Osteocyte (in vitro differentiated cells): ENCODE measurements around the gene RHOU. TPM values are rescaled to one million over a fixed set of nuclear protein-coding genes. Genes with fewer than 3 reads are reported as not detected.

Source experiments
- DNase-seq: peaks from one replicate; pipeline ENCODE4 v3.0.0; 2021; ENCODE audit warnings: mixed read lengths; ENCODE audit not compliant: unreplicated experiment; ENCODE audit errors: extremely low spot score
- H3K27ac Mint-ChIP-seq: one replicate; pipeline ENCODE4 v1.8.0; 2021; ENCODE audit warnings: mild to moderate bottlenecking, mixed read lengths; ENCODE audit not compliant: unreplicated experiment
- H3K27me3 Mint-ChIP-seq: one replicate; pipeline ENCODE4 v1.8.0; 2021; ENCODE audit warnings: mixed read lengths; ENCODE audit not compliant: unreplicated experiment
- H3K36me3 Mint-ChIP-seq: one replicate; pipeline ENCODE4 v1.8.0; 2021; ENCODE audit warnings: mixed read lengths; ENCODE audit not compliant: unreplicated experiment
- H3K4me1 Mint-ChIP-seq: one replicate; pipeline ENCODE4 v1.8.0; 2021; ENCODE audit warnings: mixed read lengths; ENCODE audit not compliant: unreplicated experiment
- H3K4me3 Mint-ChIP-seq: one replicate; pipeline ENCODE4 v1.8.0; 2021; ENCODE audit warnings: mild to moderate bottlenecking, moderate library complexity, mixed read lengths; ENCODE audit not compliant: unreplicated experiment
- H3K9me3 Mint-ChIP-seq: one replicate; pipeline ENCODE4 v1.8.0; 2021; ENCODE audit warnings: mixed read lengths; ENCODE audit not compliant: unreplicated experiment
- total RNA-seq: library from RNA; stranded (reverse); gene quantifications from 2 replicates; pipeline ENCODE4 v1.2.1, GENCODE V29; 2021
- TF ChIP-seq, protein P1 (sequence below): fragments of 200-600 bp; sonication (generic); IDR thresholded peaks from 2 replicates; pipeline ENCODE4 v1.5.0; 2021; ENCODE audit warnings: antibody characterized with exemption, mild to moderate bottlenecking, moderate library complexity

RHOU gene
- total RNA-seq, 1 donor from 2014 or later = 2.3 TPM

DNA sequence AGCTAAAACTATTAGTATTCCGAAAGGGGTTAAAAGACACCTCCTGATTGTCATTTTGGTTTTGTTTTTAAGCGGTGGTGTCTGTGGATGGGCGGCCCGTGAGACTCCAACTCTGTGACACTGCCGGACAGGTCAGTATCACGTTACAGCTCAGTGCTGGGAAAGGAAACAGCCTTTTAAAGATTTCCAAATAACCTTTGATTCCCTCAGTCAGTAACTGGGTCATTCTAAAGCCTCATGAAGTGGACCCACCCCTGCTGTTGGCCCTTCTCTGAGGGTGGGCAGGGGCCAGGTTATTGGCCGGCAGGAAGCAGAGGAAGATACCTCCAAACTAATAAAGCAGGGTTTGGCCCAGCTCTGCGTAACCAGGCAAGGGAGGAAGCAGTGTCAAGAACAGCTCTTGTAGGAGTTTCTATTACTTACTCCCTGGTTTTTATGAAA is 2.3 kb downstream of the RHOU start:
- Mint-ChIP-seq H3K4me3 (no peak overlapping the region), H3K36me3 (no peaks in the 10 kb centered on the region), H3K4me1 (peaks cover 21% of the 10 kb centered on the region), H3K27ac (no peak overlapping the region), H3K9me3 (no peaks in the 10 kb centered on the region), H3K27me3 (peaks cover 2% of the 10 kb centered on the region)
- TF ChIP-seq, protein P1, sequence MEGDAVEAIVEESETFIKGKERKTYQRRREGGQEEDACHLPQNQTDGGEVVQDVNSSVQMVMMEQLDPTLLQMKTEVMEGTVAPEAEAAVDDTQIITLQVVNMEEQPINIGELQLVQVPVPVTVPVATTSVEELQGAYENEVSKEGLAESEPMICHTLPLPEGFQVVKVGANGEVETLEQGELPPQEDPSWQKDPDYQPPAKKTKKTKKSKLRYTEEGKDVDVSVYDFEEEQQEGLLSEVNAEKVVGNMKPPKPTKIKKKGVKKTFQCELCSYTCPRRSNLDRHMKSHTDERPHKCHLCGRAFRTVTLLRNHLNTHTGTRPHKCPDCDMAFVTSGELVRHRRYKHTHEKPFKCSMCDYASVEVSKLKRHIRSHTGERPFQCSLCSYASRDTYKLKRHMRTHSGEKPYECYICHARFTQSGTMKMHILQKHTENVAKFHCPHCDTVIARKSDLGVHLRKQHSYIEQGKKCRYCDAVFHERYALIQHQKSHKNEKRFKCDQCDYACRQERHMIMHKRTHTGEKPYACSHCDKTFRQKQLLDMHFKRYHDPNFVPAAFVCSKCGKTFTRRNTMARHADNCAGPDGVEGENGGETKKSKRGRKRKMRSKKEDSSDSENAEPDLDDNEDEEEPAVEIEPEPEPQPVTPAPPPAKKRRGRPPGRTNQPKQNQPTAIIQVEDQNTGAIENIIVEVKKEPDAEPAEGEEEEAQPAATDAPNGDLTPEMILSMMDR = no peak
- no peak for DNase-seq

DNA sequence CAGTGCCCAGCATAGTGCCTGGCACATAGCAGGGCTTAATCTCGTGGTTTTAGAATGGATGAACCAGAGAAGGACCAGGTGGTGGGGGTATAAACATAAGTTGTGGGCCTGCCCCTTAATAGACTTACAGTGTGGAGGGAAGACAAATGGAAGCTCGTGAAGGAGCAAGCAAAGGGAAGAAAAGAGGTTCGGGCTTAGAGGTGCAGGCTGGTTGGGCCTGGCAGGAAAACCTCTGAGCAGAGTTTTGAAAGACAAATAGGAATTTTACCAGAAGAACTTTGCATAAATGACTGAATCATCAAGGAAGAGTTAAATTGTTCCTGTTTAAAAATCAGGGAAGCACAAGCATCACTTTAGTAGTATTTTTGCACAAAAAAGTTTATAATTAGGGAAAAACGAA is 4.5 kb downstream of the RHOU start:
- Mint-ChIP-seq H3K27me3 (peaks cover 2% of the 10 kb centered on the region), H3K4me1 (peaks cover 17% of the 10 kb centered on the region), H3K9me3 (no peaks in the 10 kb centered on the region), H3K4me3 (no peak overlapping the region), H3K27ac (no peak overlapping the region), H3K36me3 (peaks cover 11% of the 10 kb centered on the region)
- TF ChIP-seq, protein P1 = no peak
- no peak for DNase-seq

DNA sequence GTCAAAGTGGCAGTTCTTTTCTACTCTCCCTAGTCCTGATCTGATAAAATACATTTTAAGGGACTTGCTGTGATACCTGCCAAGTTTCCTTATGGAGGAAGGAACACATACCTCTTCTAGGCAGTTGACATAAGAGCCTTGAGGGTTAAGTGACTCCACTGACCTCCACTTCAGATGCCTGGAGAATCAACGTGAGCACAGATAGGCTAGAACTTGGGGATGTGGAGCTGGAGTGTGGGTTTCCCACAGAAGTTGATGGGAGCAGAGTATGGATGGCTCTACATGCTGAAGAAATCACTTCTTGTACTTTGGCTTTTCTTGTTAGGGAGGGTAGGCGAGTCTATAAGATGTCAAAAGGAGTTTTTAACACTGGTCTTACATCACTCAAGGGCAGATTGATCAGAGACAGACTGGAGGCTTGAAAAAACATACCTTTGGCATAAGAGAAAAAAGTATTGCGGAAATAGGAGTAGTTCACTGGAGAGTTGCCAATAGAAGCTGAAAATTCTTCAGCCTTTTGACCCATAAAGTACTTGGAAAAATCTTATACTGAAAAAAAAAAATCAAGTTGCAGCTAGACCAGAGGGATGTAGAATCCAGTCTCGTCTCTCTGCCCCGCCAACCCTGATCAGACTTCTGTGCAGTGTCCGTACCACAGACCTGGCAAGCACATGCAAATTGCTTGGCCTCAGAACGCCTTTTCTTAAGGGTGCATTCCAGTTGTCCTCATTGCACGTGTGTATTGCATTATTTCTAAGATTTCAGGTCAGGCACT is 5.5 kb downstream of the RHOU start:
- H3K4me1 Mint-ChIP-seq = peaks cover 17% of the 10 kb centered on the region
- TF ChIP-seq, protein P1 = no peak
- no peak overlapping the region for H3K27ac Mint-ChIP-seq
- no peak for DNase-seq
- H3K27me3 Mint-ChIP-seq = peaks cover 2% of the 10 kb centered on the region
- no peaks in the 10 kb centered on the region for H3K9me3 Mint-ChIP-seq
- H3K36me3 Mint-ChIP-seq = peaks cover 11% of the 10 kb centered on the region
- no peak overlapping the region for H3K4me3 Mint-ChIP-seq

DNA sequence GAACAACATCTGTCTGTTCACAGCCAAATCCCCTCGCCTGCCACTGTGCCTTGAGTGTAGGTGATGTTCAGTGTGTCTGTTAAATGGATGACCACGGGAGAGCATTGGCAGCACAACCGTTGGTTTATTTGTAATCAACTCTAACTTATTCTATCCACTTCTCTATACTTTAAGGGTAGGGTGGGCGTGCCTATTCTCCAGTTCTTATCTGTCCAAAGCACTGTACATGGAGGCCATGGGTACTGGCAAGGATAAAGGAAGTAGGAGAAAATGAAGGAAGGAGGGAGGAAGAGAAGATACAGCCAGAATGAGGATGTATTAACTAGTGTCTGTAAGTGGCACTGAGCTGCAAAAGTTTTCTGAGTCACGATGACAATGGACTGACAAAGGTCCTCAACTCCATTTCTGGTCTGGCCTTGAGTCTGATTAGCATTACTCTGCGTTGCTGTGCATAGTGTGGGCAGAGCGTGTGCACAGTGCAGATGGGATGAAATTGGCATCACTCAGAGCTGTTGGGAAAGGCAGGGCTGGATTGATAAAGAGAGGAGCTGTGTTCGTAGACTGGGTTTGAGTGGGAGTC is 7.1 kb downstream of the RHOU start:
- DNase-seq = no peak
- H3K36me3 Mint-ChIP-seq = peaks cover 11% of the 10 kb centered on the region
- H3K27ac Mint-ChIP-seq = no peak overlapping the region
- peaks cover 10% of the 10 kb centered on the region for H3K4me1 Mint-ChIP-seq
- no peak overlapping the region for H3K4me3 Mint-ChIP-seq
- TF ChIP-seq, protein P1 = no peak
- H3K9me3 Mint-ChIP-seq = no peaks in the 10 kb centered on the region
- H3K27me3 Mint-ChIP-seq = no peaks in the 10 kb centered on the region

DNA sequence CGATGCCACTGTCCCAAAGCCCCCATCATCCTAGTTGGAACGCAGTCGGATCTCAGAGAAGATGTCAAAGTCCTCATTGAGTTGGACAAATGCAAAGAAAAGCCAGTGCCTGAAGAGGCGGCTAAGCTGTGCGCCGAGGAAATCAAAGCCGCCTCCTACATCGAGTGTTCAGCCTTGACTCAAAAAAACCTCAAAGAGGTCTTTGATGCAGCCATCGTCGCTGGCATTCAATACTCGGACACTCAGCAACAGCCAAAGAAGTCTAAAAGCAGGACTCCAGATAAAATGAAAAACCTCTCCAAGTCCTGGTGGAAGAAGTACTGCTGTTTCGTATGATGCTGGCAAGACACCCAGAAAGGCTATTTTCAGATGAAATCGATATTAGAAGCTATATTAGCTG is 8.1 kb downstream of the RHOU start:
- peaks cover 10% of the 10 kb centered on the region for H3K4me1 Mint-ChIP-seq
- peaks cover 11% of the 10 kb centered on the region for H3K36me3 Mint-ChIP-seq
- H3K4me3 Mint-ChIP-seq = no peak overlapping the region
- TF ChIP-seq, protein P1 = no peak
- no peak overlapping the region for H3K27ac Mint-ChIP-seq
- H3K9me3 Mint-ChIP-seq = no peaks in the 10 kb centered on the region
- H3K27me3 Mint-ChIP-seq = peaks cover 4% of the 10 kb centered on the region
- DNase-seq = no peak
